DMS53 treated with DMSO at 0.1 percent for 48 hours (cell line): ENCODE results near the gene LY9.

Source experiments
- DNase-seq: peaks from one replicate; lab custom pipeline; 2025; ENCODE audit not compliant: unreplicated experiment; lab: John Stamatoyannopoulos, UW

The LY9 gene

GRCh38 chr1:160834945-160835565 is 39.1 kb downstream of the LY9 start:
- peak; percentile 54 for DNase-seq

- no peak for DNase-seq
These were observed 39.8 kb downstream of the LY9 start for GRCh38 chr1:160835751-160836150.

GRCh38 chr1:160836561-160836960 is 40.6 kb downstream of the LY9 start:
- DNase-seq, result no peak

- no peak for DNase-seq
These were observed 41.1 kb downstream of the LY9 start for GRCh38 chr1:160836981-160837557.

GRCh38 chr1:160837558-160838205 is 41.7 kb downstream of the LY9 start:
- no peak for DNase-seq

- no peak for DNase-seq
These were observed 42.9 kb downstream of the LY9 start for GRCh38 chr1:160838888-160839287.

- DNase-seq, result no peak
These were observed 43.8 kb downstream of the LY9 start for GRCh38 chr1:160839746-160840145.

- DNase-seq, result no peak
These were observed 45.1 kb downstream of the LY9 start for GRCh38 chr1:160841079-160841478.

- no peak for DNase-seq
These were observed 48.7 kb downstream of the LY9 start for GRCh38 chr1:160844447-160845232.

GRCh38 chr1:160846281-160846680 is 50.3 kb downstream of the LY9 start:
- DNase-seq, result no peak

- no peak for DNase-seq
These were observed 54.6 kb downstream of the LY9 start for GRCh38 chr1:160850541-160850940.

- no peak for DNase-seq
These were observed 55.0 kb downstream of the LY9 start for GRCh38 chr1:160850993-160851392.

- no peak for DNase-seq
These were observed 57.0 kb downstream of the LY9 start for GRCh38 chr1:160853014-160853413.

- DNase-seq, result no peak
These were observed 57.8 kb downstream of the LY9 start for GRCh38 chr1:160853754-160854153.

GRCh38 chr1:160855181-160855981 is 59.4 kb downstream of the LY9 start:
- no peak for DNase-seq

- DNase-seq, result no peak
These were observed 62.1 kb downstream of the LY9 start for GRCh38 chr1:160858097-160858496.

- no peak for DNase-seq
These were observed 62.5 kb downstream of the LY9 start for GRCh38 chr1:160858507-160858906.

- no peak for DNase-seq
These were observed 63.2 kb downstream of the LY9 start for GRCh38 chr1:160859166-160859565.

- DNase-seq, result no peak
These were observed 65.0 kb downstream of the LY9 start for GRCh38 chr1:160860840-160861505.
